KOPT-K1 (cell line): Measurements from ENCODE around the gene GRAMD1A.
"Not testable (repeated sequence)": the region's sequence is repeated elsewhere in the genome, so short reads cannot be mapped to it uniquely, and the experiment has no call there.

Source experiments
- H3K27ac ChIP-seq: fragments of 200-600 bp; sonication (generic); 2 replicates; pipeline ENCODE4 v1.5.1; 2016; ENCODE audit warnings: antibody characterized with exemption, mild to moderate bottlenecking, low read depth, low read length; ENCODE audit not compliant: poor library complexity, severe bottlenecking
- H3K36me3 ChIP-seq: fragments of 200-600 bp; sonication (generic); 2 replicates; pipeline ENCODE4 v1.5.1; 2017; ENCODE audit warnings: antibody characterized with exemption, mild to moderate bottlenecking, low read length, moderate library complexity; ENCODE audit not compliant: insufficient read depth
- H3K9me3 ChIP-seq: fragments of 200-600 bp; sonication (generic); 2 replicates; pipeline ENCODE4 v1.5.1; 2017; ENCODE audit warnings: antibody characterized with exemption, low read length, mild to moderate bottlenecking; ENCODE audit not compliant: insufficient read depth, poor library complexity, severe bottlenecking

GRAMD1A gene

GRCh38 chr19:34969721-34970120, 30.4 kb upstream of the GRAMD1A start:
- no peaks in the 10 kb centered on the region for H3K36me3 ChIP-seq
- no peak overlapping the region for H3K27ac ChIP-seq
- peaks cover 69% of the 10 kb centered on the region for H3K9me3 ChIP-seq

GRCh38 chr19:34970185-34970780, 29.8 kb upstream of the GRAMD1A start:
- not testable (repeated sequence) for H3K36me3 ChIP-seq, H3K27ac ChIP-seq
- H3K9me3 ChIP-seq = peaks cover 68% of the 10 kb centered on the region

GRCh38 chr19:34972163-34972705, 27.9 kb upstream of the GRAMD1A start:
- no peak overlapping the region for H3K27ac ChIP-seq
- peaks cover 60% of the 10 kb centered on the region for H3K9me3 ChIP-seq
- H3K36me3 ChIP-seq = no peaks in the 10 kb centered on the region

GRCh38 chr19:34974646-34975045, 25.5 kb upstream of the GRAMD1A start:
- Histone ChIP-seq H3K36me3 (no peaks in the 10 kb centered on the region), H3K27ac (no peak overlapping the region), H3K9me3 (peaks cover 36% of the 10 kb centered on the region)

- H3K9me3 ChIP-seq = peaks cover 32% of the 10 kb centered on the region
- H3K27ac ChIP-seq = no peak overlapping the region
- H3K36me3 ChIP-seq = no peaks in the 10 kb centered on the region
Measured at GRCh38 chr19:34975056-34975455, 25.1 kb upstream of the GRAMD1A start.

GRCh38 chr19:34976611-34977010, 23.5 kb upstream of the GRAMD1A start:
- H3K9me3 ChIP-seq = peaks cover 17% of the 10 kb centered on the region
- H3K36me3 ChIP-seq = no peaks in the 10 kb centered on the region
- no peak overlapping the region for H3K27ac ChIP-seq

- no peak overlapping the region for H3K27ac ChIP-seq
- no peaks in the 10 kb centered on the region for H3K36me3 ChIP-seq
- peaks cover 8% of the 10 kb centered on the region for H3K9me3 ChIP-seq
Measured at GRCh38 chr19:34979819-34980640, 20.1 kb upstream of the GRAMD1A start.

- H3K27ac ChIP-seq = no peak overlapping the region
- H3K36me3 ChIP-seq = no peaks in the 10 kb centered on the region
- no peaks in the 10 kb centered on the region for H3K9me3 ChIP-seq
Measured at GRCh38 chr19:34982275-34982674, 17.8 kb upstream of the GRAMD1A start.

GRCh38 chr19:34983786-34984185, 16.3 kb upstream of the GRAMD1A start:
- no peaks in the 10 kb centered on the region for H3K36me3 ChIP-seq
- no peak overlapping the region for H3K27ac ChIP-seq

GRCh38 chr19:34984287-34984686, 15.8 kb upstream of the GRAMD1A start:
- no peak overlapping the region for H3K27ac ChIP-seq
- no peaks in the 10 kb centered on the region for H3K9me3 ChIP-seq
- H3K36me3 ChIP-seq = no peaks in the 10 kb centered on the region

More at GRCh38 chr19:34983786-34984185, 16.3 kb upstream of the GRAMD1A start:
- H3K9me3 ChIP-seq = no peaks in the 10 kb centered on the region

- no peaks in the 10 kb centered on the region for H3K9me3 ChIP-seq
- H3K36me3 ChIP-seq = no peaks in the 10 kb centered on the region
- no peak overlapping the region for H3K27ac ChIP-seq
Measured at GRCh38 chr19:34985249-34986022, 14.7 kb upstream of the GRAMD1A start.

- Histone ChIP-seq H3K27ac (no peak overlapping the region), H3K9me3 (no peaks in the 10 kb centered on the region), H3K36me3 (no peaks in the 10 kb centered on the region)
Measured at GRCh38 chr19:34988119-34988518, 12.0 kb upstream of the GRAMD1A start.

GRCh38 chr19:34989298-34989697, 10.8 kb upstream of the GRAMD1A start:
- H3K9me3 ChIP-seq = peaks cover 1% of the 10 kb centered on the region
- no peaks in the 10 kb centered on the region for H3K36me3 ChIP-seq
- no peak overlapping the region for H3K27ac ChIP-seq

- Histone ChIP-seq H3K36me3 (no peaks in the 10 kb centered on the region), H3K27ac (no peak overlapping the region), H3K9me3 (peaks cover 10% of the 10 kb centered on the region)
Measured at GRCh38 chr19:34990578-34991192, 9.4 kb upstream of the GRAMD1A start.
